Mucosa of stomach (tissue), 1 donor: ENCODE data around the gene TOMT.
"Not testable (repeated sequence)": the region's sequence is repeated elsewhere in the genome, so short reads cannot be mapped to it uniquely, and the experiment has no call there.

Experiments used
- H3K27me3 ChIP-seq: one replicate; pipeline ENCODE4 v1.7.0; 2013; ENCODE audit warnings: mild to moderate bottlenecking, low read length; ENCODE audit not compliant: control insufficient read depth, insufficient read depth
- H3K36me3 ChIP-seq: one replicate; pipeline ENCODE4 v1.7.0; 2013; ENCODE audit warnings: low read length; ENCODE audit not compliant: control insufficient read depth, insufficient read depth
- H3K4me1 ChIP-seq: one replicate; pipeline ENCODE4 v1.7.0; 2013; ENCODE audit warnings: mild to moderate bottlenecking, low read length; ENCODE audit not compliant: control insufficient read depth, insufficient read depth
- H3K4me3 ChIP-seq: one replicate; pipeline ENCODE4 v1.7.0; 2013; ENCODE audit warnings: low read length
- H3K9ac ChIP-seq: one replicate; pipeline ENCODE4 v1.7.0; 2013; ENCODE audit warnings: mild to moderate bottlenecking, low read length, moderate library complexity
- H3K9me3 ChIP-seq: one replicate; pipeline ENCODE4 v1.7.0; 2013; ENCODE audit warnings: mild to moderate bottlenecking, low read length, moderate library complexity; ENCODE audit not compliant: control insufficient read depth
- donor health status: Pancreatic carcinoma.

Gene TOMT

GRCh38 chr11:72136684-72137262 lies 31.0 kb downstream of the TOMT start:
- Histone ChIP-seq H3K36me3 (no peaks in the 10 kb centered on the region), H3K27me3 (no peaks in the 10 kb centered on the region), H3K4me3 (no peak overlapping the region), H3K9ac (no peak overlapping the region), H3K4me1 (no peaks in the 10 kb centered on the region), H3K9me3 (no peaks in the 10 kb centered on the region)

GRCh38 chr11:72138821-72139390 lies 33.2 kb downstream of the TOMT start:
- Histone ChIP-seq H3K36me3 (no peaks in the 10 kb centered on the region), H3K9me3 (no peaks in the 10 kb centered on the region), H3K9ac (no peak overlapping the region), H3K4me3 (no peak overlapping the region), H3K27me3 (no peaks in the 10 kb centered on the region), H3K4me1 (no peaks in the 10 kb centered on the region)

GRCh38 chr11:72139500-72139899 lies 33.8 kb downstream of the TOMT start:
- Histone ChIP-seq H3K9me3 (no peaks in the 10 kb centered on the region), H3K4me1 (no peaks in the 10 kb centered on the region), H3K4me3 (no peak overlapping the region), H3K27me3 (no peaks in the 10 kb centered on the region), H3K36me3 (no peaks in the 10 kb centered on the region), H3K9ac (no peak overlapping the region)

- Histone ChIP-seq H3K9ac (no peak overlapping the region), H3K4me1 (no peaks in the 10 kb centered on the region), H3K9me3 (no peaks in the 10 kb centered on the region), H3K36me3 (no peaks in the 10 kb centered on the region), H3K27me3 (no peaks in the 10 kb centered on the region), H3K4me3 (no peak overlapping the region)
Measured at GRCh38 chr11:72140661-72141060, 34.9 kb downstream of the TOMT start.

GRCh38 chr11:72141066-72141465 lies 35.3 kb downstream of the TOMT start:
- H3K9me3 ChIP-seq: no peaks in the 10 kb centered on the region
- H3K27me3 ChIP-seq: no peaks in the 10 kb centered on the region
- H3K9ac ChIP-seq: no peak overlapping the region
- H3K36me3 ChIP-seq: no peaks in the 10 kb centered on the region
- H3K4me3 ChIP-seq: no peak overlapping the region
- no peaks in the 10 kb centered on the region for H3K4me1 ChIP-seq

- not testable (repeated sequence) for H3K4me3 ChIP-seq, H3K27me3 ChIP-seq, H3K4me1 ChIP-seq, H3K9ac ChIP-seq, H3K36me3 ChIP-seq, H3K9me3 ChIP-seq
Measured at GRCh38 chr11:72142086-72142485, 36.4 kb downstream of the TOMT start.

- H3K9ac ChIP-seq, H3K36me3 ChIP-seq, H3K27me3 ChIP-seq, H3K4me3 ChIP-seq, H3K9me3 ChIP-seq, H3K4me1 ChIP-seq: not testable (repeated sequence)
Measured at GRCh38 chr11:72142543-72142942, 36.8 kb downstream of the TOMT start.

- Histone ChIP-seq H3K4me1 (no peaks in the 10 kb centered on the region), H3K9ac (no peak overlapping the region), H3K4me3 (no peak overlapping the region), H3K9me3 (no peaks in the 10 kb centered on the region), H3K27me3 (no peaks in the 10 kb centered on the region), H3K36me3 (no peaks in the 10 kb centered on the region)
Measured at GRCh38 chr11:72144807-72145565, 39.3 kb downstream of the TOMT start.

- H3K27me3 ChIP-seq: no peaks in the 10 kb centered on the region
- no peak overlapping the region for H3K4me3 ChIP-seq
- H3K9ac ChIP-seq: no peak overlapping the region
- no peaks in the 10 kb centered on the region for H3K36me3 ChIP-seq
- no peaks in the 10 kb centered on the region for H3K9me3 ChIP-seq
- no peaks in the 10 kb centered on the region for H3K4me1 ChIP-seq
Measured at GRCh38 chr11:72146625-72147024, 40.9 kb downstream of the TOMT start.

GRCh38 chr11:72150882-72151281 lies 45.2 kb downstream of the TOMT start:
- Histone ChIP-seq H3K9ac (no peak overlapping the region), H3K4me3 (no peak overlapping the region), H3K4me1 (no peaks in the 10 kb centered on the region), H3K9me3 (no peaks in the 10 kb centered on the region), H3K27me3 (no peaks in the 10 kb centered on the region), H3K36me3 (no peaks in the 10 kb centered on the region)

GRCh38 chr11:72153874-72154273 lies 48.1 kb downstream of the TOMT start:
- H3K9me3 ChIP-seq, H3K9ac ChIP-seq: not testable (repeated sequence)

GRCh38 chr11:72154816-72155215 lies 49.1 kb downstream of the TOMT start:
- peaks cover 2% of the 10 kb centered on the region for H3K27me3 ChIP-seq
- H3K9ac ChIP-seq: no peak overlapping the region
- no peaks in the 10 kb centered on the region for H3K9me3 ChIP-seq
- no peak overlapping the region for H3K4me3 ChIP-seq
- no peaks in the 10 kb centered on the region for H3K4me1 ChIP-seq
- no peaks in the 10 kb centered on the region for H3K36me3 ChIP-seq

More at GRCh38 chr11:72153874-72154273, 48.1 kb downstream of the TOMT start:
- H3K4me3 ChIP-seq, H3K36me3 ChIP-seq, H3K27me3 ChIP-seq, H3K4me1 ChIP-seq: not testable (repeated sequence)
